Measurements from ENCODE around the gene PDE6A. TPM values are rescaled to one million over a fixed set of nuclear protein-coding genes. Genes with fewer than 3 reads are reported as not detected.
"Not testable (repeated sequence)": the region's sequence is repeated elsewhere in the genome, so short reads cannot be mapped to it uniquely, and the experiment has no call there.

Gene PDE6A
- total and polyA plus RNA-seq, 2 experiments from 2014 or later: not detected

DNA sequence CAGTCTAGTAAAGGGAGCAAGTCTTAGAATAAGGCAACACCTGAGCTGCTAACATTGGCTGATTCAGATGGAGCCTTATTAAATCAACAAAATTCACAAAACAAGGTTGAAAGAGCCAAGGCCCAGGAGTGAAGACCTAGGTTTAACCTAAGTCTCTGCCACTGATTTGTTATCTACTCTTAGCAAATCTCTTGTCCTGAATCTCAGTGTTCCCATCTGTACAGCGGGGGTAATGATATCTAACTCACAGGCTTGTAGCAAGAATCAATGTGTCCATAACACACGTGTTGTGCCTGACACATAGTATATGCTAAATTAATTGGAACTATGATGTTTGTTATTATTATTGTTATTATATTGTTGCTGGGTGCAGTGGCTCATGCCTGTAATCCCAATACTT, 61.0 kb downstream of the PDE6A start:
- Histone ChIP-seq H2AFZ (no peak overlapping the region), H3K4me2 (ENCODE audit: unreplicated experiment) (no peak overlapping the region), H3K27ac (no peak overlapping the region), H3F3A (ENCODE audit: insufficient read depth) (no peaks in the 10 kb centered on the region), H3K9me2 (ENCODE audit: insufficient read depth) (no peaks in the 10 kb centered on the region), H3K9ac (no peak overlapping the region), H3K36me3 (ENCODE audit: low read depth) (no peaks in the 10 kb centered on the region), H3K9me3 (ENCODE audit: low read depth) (no peaks in the 10 kb centered on the region), H3K4me3 (no peak overlapping the region), H3K79me2 (ENCODE audit: insufficient read depth) (no peaks in the 10 kb centered on the region), H3K27me3 (replicated peaks; ENCODE audit: insufficient read depth) (no peaks in the 10 kb centered on the region), H4K20me1 (ENCODE audit: insufficient read depth) (no peaks in the 10 kb centered on the region), H3K4me1 (ENCODE audit: insufficient read depth) (no peaks in the 10 kb centered on the region)
- 66 to 71% methylated on average over 2 of the region's 2 CpGs for WGBS, 2 experiments (ENCODE audit: low coverage in 1 of 2, low lambda C conversion rate in 2 of 2, missing lambda C conversion rate in 2 of 2)
- in situ Hi-C loops (cut with MboI): no loop called here
- no peak for DNase-seq
- no peak for TF ChIP-seq EZH2phosphoT487 (IDR thresholded peaks at IDR 0.05; ENCODE audit: insufficient read depth, low read depth)
- TF ChIP-seq EZH2 (IDR thresholded peaks at IDR 0.05; ENCODE audit: insufficient read depth, poor library complexity, severe bottlenecking): no peak

- H3K27ac ChIP-seq; H2AFZ ChIP-seq; H3K4me1 ChIP-seq (ENCODE audit: insufficient read depth); H3K4me2 ChIP-seq (ENCODE audit: unreplicated experiment); H3K27me3 ChIP-seq (replicated peaks; ENCODE audit: insufficient read depth); H3K9me2 ChIP-seq (ENCODE audit: insufficient read depth); H3K79me2 ChIP-seq (ENCODE audit: insufficient read depth); H3F3A ChIP-seq (ENCODE audit: insufficient read depth); H3K4me3 ChIP-seq; in situ Hi-C loops (cut with MboI); H3K9me3 ChIP-seq (ENCODE audit: low read depth); H4K20me1 ChIP-seq (ENCODE audit: insufficient read depth); H3K36me3 ChIP-seq (ENCODE audit: low read depth); H3K9ac ChIP-seq; DNase-seq: not testable (repeated sequence)
- WGBS, 2 experiments (ENCODE audit: low coverage in 1 of 2, low lambda C conversion rate in 2 of 2, missing lambda C conversion rate in 2 of 2): 77 to 85% methylated on average over 10 of the region's 10 CpGs
Measured at GRCh38 chr5:149882633-149883032, 62.0 kb downstream of the PDE6A start.

- no peak overlapping the region for H2AFZ ChIP-seq
- H3K27me3 ChIP-seq (replicated peaks; ENCODE audit: insufficient read depth): no peaks in the 10 kb centered on the region
- 63 to 66% methylated on average over 4 of the region's 4 CpGs for WGBS, 2 experiments (ENCODE audit: low coverage in 1 of 2, low lambda C conversion rate in 2 of 2, missing lambda C conversion rate in 2 of 2)
- no peaks in the 10 kb centered on the region for H3K9me3 ChIP-seq (ENCODE audit: low read depth)
- no peak for DNase-seq
- no peak overlapping the region for H3K27ac ChIP-seq
- H3K9me2 ChIP-seq (ENCODE audit: insufficient read depth): no peaks in the 10 kb centered on the region
- TF ChIP-seq EZH2 (IDR thresholded peaks at IDR 0.05; ENCODE audit: insufficient read depth, poor library complexity, severe bottlenecking): no peak
- TF ChIP-seq EZH2phosphoT487 (IDR thresholded peaks at IDR 0.05; ENCODE audit: insufficient read depth, low read depth): no peak
- no peaks in the 10 kb centered on the region for H3K4me1 ChIP-seq (ENCODE audit: insufficient read depth)
- H4K20me1 ChIP-seq (ENCODE audit: insufficient read depth): no peaks in the 10 kb centered on the region
- no peak overlapping the region for H3K4me3 ChIP-seq
- H3K36me3 ChIP-seq (ENCODE audit: low read depth): no peaks in the 10 kb centered on the region
- no peaks in the 10 kb centered on the region for H3K79me2 ChIP-seq (ENCODE audit: insufficient read depth)
- in situ Hi-C loops (cut with MboI): no loop called here
- no peak overlapping the region for H3K9ac ChIP-seq
- H3K4me2 ChIP-seq (ENCODE audit: unreplicated experiment): no peak overlapping the region
- H3F3A ChIP-seq (ENCODE audit: insufficient read depth): no peaks in the 10 kb centered on the region
Measured at GRCh38 chr5:149881874-149882273, 62.7 kb downstream of the PDE6A start.

- no peak overlapping the region for H3K9ac ChIP-seq
- TF ChIP-seq EZH2 (IDR thresholded peaks at IDR 0.05; ENCODE audit: insufficient read depth, poor library complexity, severe bottlenecking) (no peak), EZH2phosphoT487 (IDR thresholded peaks at IDR 0.05; ENCODE audit: insufficient read depth, low read depth) (no peak)
- no peak for DNase-seq
- no peaks in the 10 kb centered on the region for H4K20me1 ChIP-seq (ENCODE audit: insufficient read depth)
- H3K9me3 ChIP-seq (ENCODE audit: low read depth): no peaks in the 10 kb centered on the region
- H3F3A ChIP-seq (ENCODE audit: insufficient read depth): no peaks in the 10 kb centered on the region
- no peak overlapping the region for H3K27ac ChIP-seq
- no peaks in the 10 kb centered on the region for H3K27me3 ChIP-seq (replicated peaks; ENCODE audit: insufficient read depth)
- 47 to 51% methylated on average over 4 of the region's 4 CpGs for WGBS, 2 experiments (ENCODE audit: low coverage in 1 of 2, low lambda C conversion rate in 2 of 2, missing lambda C conversion rate in 2 of 2)
- H3K79me2 ChIP-seq (ENCODE audit: insufficient read depth): no peaks in the 10 kb centered on the region
- H3K36me3 ChIP-seq (ENCODE audit: low read depth): no peaks in the 10 kb centered on the region
- H3K4me3 ChIP-seq: no peak overlapping the region
- no peak overlapping the region for H2AFZ ChIP-seq
- in situ Hi-C loops (cut with MboI): no loop called here
- H3K4me2 ChIP-seq (ENCODE audit: unreplicated experiment): no peak overlapping the region
- no peaks in the 10 kb centered on the region for H3K9me2 ChIP-seq (ENCODE audit: insufficient read depth)
- no peaks in the 10 kb centered on the region for H3K4me1 ChIP-seq (ENCODE audit: insufficient read depth)
Measured at GRCh38 chr5:149881069-149881622, 63.4 kb downstream of the PDE6A start.

- H3K4me3 ChIP-seq; H3K27me3 ChIP-seq (replicated peaks; ENCODE audit: insufficient read depth); DNase-seq; H3K9me2 ChIP-seq (ENCODE audit: insufficient read depth); H3K79me2 ChIP-seq (ENCODE audit: insufficient read depth); H3K36me3 ChIP-seq (ENCODE audit: low read depth); H3K9me3 ChIP-seq (ENCODE audit: low read depth); H3K27ac ChIP-seq; in situ Hi-C loops (cut with MboI); H4K20me1 ChIP-seq (ENCODE audit: insufficient read depth); H3F3A ChIP-seq (ENCODE audit: insufficient read depth); H3K4me1 ChIP-seq (ENCODE audit: insufficient read depth); H3K4me2 ChIP-seq (ENCODE audit: unreplicated experiment); H3K9ac ChIP-seq; H2AFZ ChIP-seq: not testable (repeated sequence)
- WGBS, 2 experiments (ENCODE audit: low coverage in 1 of 2, low lambda C conversion rate in 2 of 2, missing lambda C conversion rate in 2 of 2): 9 to 33% methylated on average over 1 to 2 of the region's 2 CpGs
Measured at GRCh38 chr5:149879593-149879992, 65.0 kb downstream of the PDE6A start.
